ENCODE data around the gene PWWP2A.

DNA sequence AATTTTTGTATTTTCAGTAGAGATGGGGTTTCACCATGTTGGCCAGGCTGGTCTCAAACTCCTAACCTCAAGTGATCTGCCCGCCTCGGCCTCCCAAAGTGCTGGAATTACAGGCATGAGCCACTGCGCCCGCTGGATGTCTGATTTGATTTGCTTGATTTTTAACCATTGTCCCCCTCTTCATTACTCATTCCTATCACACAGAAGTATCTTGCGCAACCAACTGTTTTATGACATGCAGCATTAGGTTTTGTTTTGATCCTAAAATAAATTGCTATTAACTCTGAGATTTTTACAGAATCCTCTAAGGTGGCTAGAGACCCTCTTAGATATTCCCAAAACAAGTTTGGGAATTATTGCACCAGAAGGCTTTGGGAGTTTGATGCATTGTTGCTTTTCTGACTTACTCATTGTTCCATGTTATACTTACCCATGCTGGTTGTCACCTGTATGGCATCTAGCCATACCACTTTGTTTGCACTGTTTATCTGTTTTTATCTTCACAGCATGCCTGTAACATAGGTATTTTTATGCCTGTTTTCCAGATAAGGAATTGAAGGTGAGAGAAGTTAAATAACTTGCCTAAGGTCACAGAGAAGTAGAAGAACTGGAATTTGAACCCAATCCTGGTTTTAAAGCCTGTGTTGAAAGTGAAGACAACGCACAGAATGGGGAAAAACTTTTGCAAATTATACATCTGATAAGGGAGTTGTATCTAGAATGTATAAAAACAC is 35.9 kb upstream of the PWWP2A start:
- TF ChIP-seq, protein P1, sequence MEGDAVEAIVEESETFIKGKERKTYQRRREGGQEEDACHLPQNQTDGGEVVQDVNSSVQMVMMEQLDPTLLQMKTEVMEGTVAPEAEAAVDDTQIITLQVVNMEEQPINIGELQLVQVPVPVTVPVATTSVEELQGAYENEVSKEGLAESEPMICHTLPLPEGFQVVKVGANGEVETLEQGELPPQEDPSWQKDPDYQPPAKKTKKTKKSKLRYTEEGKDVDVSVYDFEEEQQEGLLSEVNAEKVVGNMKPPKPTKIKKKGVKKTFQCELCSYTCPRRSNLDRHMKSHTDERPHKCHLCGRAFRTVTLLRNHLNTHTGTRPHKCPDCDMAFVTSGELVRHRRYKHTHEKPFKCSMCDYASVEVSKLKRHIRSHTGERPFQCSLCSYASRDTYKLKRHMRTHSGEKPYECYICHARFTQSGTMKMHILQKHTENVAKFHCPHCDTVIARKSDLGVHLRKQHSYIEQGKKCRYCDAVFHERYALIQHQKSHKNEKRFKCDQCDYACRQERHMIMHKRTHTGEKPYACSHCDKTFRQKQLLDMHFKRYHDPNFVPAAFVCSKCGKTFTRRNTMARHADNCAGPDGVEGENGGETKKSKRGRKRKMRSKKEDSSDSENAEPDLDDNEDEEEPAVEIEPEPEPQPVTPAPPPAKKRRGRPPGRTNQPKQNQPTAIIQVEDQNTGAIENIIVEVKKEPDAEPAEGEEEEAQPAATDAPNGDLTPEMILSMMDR (IDR thresholded peaks at IDR 0.05) = no peak
- no peak for TF ChIP-seq POLR2A (IDR thresholded peaks at IDR 0.05)

All from heart left ventricle (tissue), 13 donors.